GM12878 (cell line): ENCODE data around the gene ATG9B. TPM values are rescaled to one million over a fixed set of nuclear protein-coding genes. Genes with fewer than 3 reads are reported as not detected.

Experiments
- ATAC-seq: fragments of 200-7000 bp; cut with Tn5 transposase; 3 replicates; pipeline ENCODE4 v1.9.1; 2020; ENCODE audit warnings: mild to moderate bottlenecking, moderate library complexity
- BruUV-seq: library from RNA; stranded (reverse); fragments of 400-500 nt; replicated peaks from 2 replicates; lab custom pipeline; 2021; lab: Mats Ljungman, UMichigan
- CTCF ChIA-PET: fragments of 300-600 bp; sonication (Branson Sonifier 250); formaldehyde crosslinking; extraction: SDS; loops from one replicate; lab custom pipeline; 2021; ENCODE audit warnings: inconsistent platforms; lab: Yijun Ruan, JAX
- POLR2A ChIA-PET: fragments of 350-600 bp; formaldehyde crosslinking; extraction: SDS; loops from one replicate; lab custom pipeline; 2021; ENCODE audit warnings: inconsistent platforms; lab: Charles Lee
- RAD21 ChIA-PET: fragments of 300-600 bp; sonication (Branson Sonifier 250); formaldehyde crosslinking; loops from one replicate; lab custom pipeline; 2023; ENCODE audit warnings: antibody characterized with exemption; ENCODE audit not compliant: unreplicated experiment; lab: Charles Lee
- SMC1A ChIA-PET: fragments of 300-600 bp; sonication (Branson Sonifier 250); formaldehyde crosslinking; loops from one replicate; lab custom pipeline; 2023; ENCODE audit not compliant: unreplicated experiment, uncharacterized antibody; lab: Charles Lee
- DNase-seq: peaks from one replicate; pipeline ENCODE4 v3.0.0-alpha.2; 2011; ENCODE audit warnings: low read depth, low spot score
- FAIRE-seq: peaks from 3 replicates; lab custom pipeline; 2011; peaks lifted over from hg19 to GRCh38; lab: Jason Lieb, UNC
- H2AFZ ChIP-seq: 2 replicates; pipeline ENCODE4 v1.6.0; 2011; ENCODE audit warnings: low read depth, low read length, control low read depth; ENCODE audit not compliant: control insufficient read depth
- H3K27ac ChIP-seq: 2 replicates; pipeline ENCODE4 v1.5.1; 2011; ENCODE audit warnings: control low read depth; ENCODE audit not compliant: control insufficient read depth, insufficient read depth
- H3K27me3 ChIP-seq, 2 experiments: replicated peaks in 1 of 2; 2 replicates each; pipeline versions ENCODE4 v1.6.0 to v1.6.1; 2011; ENCODE audit warnings: low read length in 1 of 2; ENCODE audit not compliant: control insufficient read depth in 2 of 2, insufficient read depth in 2 of 2
- H3K36me3 ChIP-seq, 2 experiments: 2 replicates each; pipeline ENCODE4 v1.5.1; 2011; ENCODE audit warnings: low read length in 1 of 2; ENCODE audit not compliant: control insufficient read depth in 2 of 2, insufficient read depth in 2 of 2
- H3K4me1 ChIP-seq: 2 replicates; pipeline ENCODE4 v1.6.1; 2011; ENCODE audit warnings: mild to moderate bottlenecking, low read length, moderate library complexity, mixed read lengths; ENCODE audit not compliant: control insufficient read depth, insufficient read depth
- H3K4me2 ChIP-seq: 2 replicates; pipeline ENCODE4 v1.6.0; 2011; ENCODE audit warnings: control low read depth; ENCODE audit not compliant: control insufficient read depth, insufficient read depth
- H3K4me3 ChIP-seq: fragments of 200-600 bp; sonication (generic); 2 replicates; pipeline ENCODE4 v1.5.1; 2016
- H3K79me2 ChIP-seq: 2 replicates; pipeline ENCODE4 v1.6.0; 2011; ENCODE audit warnings: low read length; ENCODE audit not compliant: control insufficient read depth, insufficient read depth
- H3K9ac ChIP-seq: 2 replicates; pipeline ENCODE4 v1.8.0; 2011; ENCODE audit warnings: low read length, control low read depth, mixed read lengths; ENCODE audit not compliant: control insufficient read depth, insufficient read depth
- H3K9me3 ChIP-seq: replicated peaks from 3 replicates; pipeline ENCODE4 v1.5.1; 2011; ENCODE audit warnings: mild to moderate bottlenecking, low read length; ENCODE audit not compliant: control insufficient read depth, insufficient read depth
- H4K20me1 ChIP-seq: 2 replicates; pipeline ENCODE4 v1.6.0; 2011; ENCODE audit not compliant: control insufficient read depth, insufficient read depth
- NBN ChIP-seq: fragments of 450-650 bp; IDR thresholded peaks from 2 replicates; pipeline ENCODE4 v1.6.1; 2016
- NRF1 ChIP-seq: conservative IDR thresholded peaks from 2 replicates; pipeline ENCODE4 v1.6.1; 2011; ENCODE audit warnings: mild to moderate bottlenecking, low read depth, low read length, improper control_type of control experiment
- ZBED1 ChIP-seq: IDR thresholded peaks from 2 replicates; pipeline ENCODE4 v1.6.1; 2016; ENCODE audit warnings: borderline replicate concordance
- WGBS: methylation state at CpG from one replicate; pipeline ENCODE4 v1.1.6; 2016; ENCODE audit warnings: low lambda C conversion rate; ENCODE audit not compliant: insufficient replicate concordance, insufficient coverage; ENCODE audit errors: missing lambda C conversion rate; 5-methylcytosine and 5-hydroxymethylcytosine counted together
- in situ Hi-C: fragments of 300-500 bp; cut with MboI; formaldehyde crosslinking; loops from 9 replicates; pipeline ENCODE4 v1.14.3; 2018; ENCODE audit warnings: mixed read lengths
- intact Hi-C: fragments of 100-400 bp; cut with micrococcal nuclease; formaldehyde crosslinking; loops from one replicate; pipeline ENCODE4 v1.14.2; 2022; ENCODE audit not compliant: unreplicated experiment
- polyA plus RNA-seq, 11 experiments: library from polyadenylated mRNA; depleted of rRNA in 4 of 11; unstranded in 6 of 11; stranded (reverse) in 5 of 11; fragments of >200 nt; fragmentation: Nextera tagmentation in 4 of 11; fragmentation: Illumina TruSeq in 1 of 11; extraction: Ambion mirVana in 4 of 11; extraction: Trizol in 1 of 11; gene quantifications; 1 replicate in 1 of 11; 2 replicates in 10 of 11; pipeline versions ENCODE4 v1.2.1 to v1.2.3, GENCODE V29; 2011 to 2016; ENCODE audit warnings: inconsistent platforms in 2 of 11, missing spikeins in 2 of 11, low read depth in 1 of 11
- total RNA-seq, 4 experiments: library from RNA; depleted of rRNA in 3 of 4; stranded (reverse); fragments of >200 nt in 3 of 4; fragmentation: Illumina TruSeq in 1 of 4; extraction: Trizol in 1 of 4; gene quantifications; 2 replicates each; pipeline versions ENCODE4 v1.2.1 to v1.2.3, GENCODE V29; 2013 to 2021
- TF ChIP-seq, protein P1 (sequence below): fragments of 450-650 bp; IDR thresholded peaks from 2 replicates; pipeline ENCODE4 v1.6.1; 2018; ENCODE audit warnings: mild to moderate bottlenecking, low read depth, moderate library complexity; ENCODE audit not compliant: partially characterized antibody
- TF ChIP-seq, protein P2 (sequence below): fragments of 450-650 bp; IDR thresholded peaks from 2 replicates; pipeline ENCODE4 v1.6.1; 2017; ENCODE audit warnings: mild to moderate bottlenecking, moderate library complexity
- TF ChIP-seq, protein P3 (sequence below): fragments of 450-650 bp; IDR thresholded peaks from 2 replicates; pipeline ENCODE4 v1.6.1; 2017; ENCODE audit warnings: borderline replicate concordance

The ATG9B gene
- total and polyA plus RNA-seq, 10 of the 15 experiments (the other 5 are each of a cell fraction or from before 2014, with no cell fraction given): 0.01 to 0.83 (median 0.12) TPM; not detected in 2

- DNase-seq: no peak
- in situ Hi-C loops (no loop called here), intact Hi-C loops (loop anchor here (1.0 kb wide), 1 partner anchor 45 kb away; no protein-coding TSS in a partner anchor)
- ChIA-PET RAD21 (interaction anchor here (1.3 kb wide), 1 partner anchor 77 kb away, joined by 5 read pairs; no protein-coding TSS in a partner anchor), POLR2A (no interaction called here), SMC1A (interaction anchor here (0.6 to 2.2 kb wide), 6 partner anchors 18 to 116 kb away, joined by 3 to 5 read pairs (median 3); partner anchors contain the start of gene ABCB8), CTCF (interaction anchor here (0.6 to 4.3 kb wide), 19 partner anchors 10 to 599 kb away, joined by 3 to 35 read pairs (median 5); partner anchors contain the start of genes ABCB8, ATG9B and NOS3)
- Histone ChIP-seq H3K4me3 (no peak overlapping the region), H3K4me2 (peak overlapping the region; percentile 63; the same call in 1 of the 2 replicates), H4K20me1 (no peaks in the 10 kb centered on the region), H3K9me3 (no peaks in the 10 kb centered on the region), H3K36me3 (no peaks in the 10 kb centered on the region), H2AFZ (peak overlapping the region; percentile 67), H3K4me1 (no peaks in the 10 kb centered on the region), H3K27ac (no peak overlapping the region), H3K9ac (no peak overlapping the region), H3K27me3 (no peaks in the 10 kb centered on the region; a peak in 1 of 4 replicates), H3K79me2 (no peaks in the 10 kb centered on the region)
- FAIRE-seq: no peak
- TF ChIP-seq ZBED1 (no peak), NBN (no peak), NRF1 (no peak)
- TF ChIP-seq, protein P1, sequence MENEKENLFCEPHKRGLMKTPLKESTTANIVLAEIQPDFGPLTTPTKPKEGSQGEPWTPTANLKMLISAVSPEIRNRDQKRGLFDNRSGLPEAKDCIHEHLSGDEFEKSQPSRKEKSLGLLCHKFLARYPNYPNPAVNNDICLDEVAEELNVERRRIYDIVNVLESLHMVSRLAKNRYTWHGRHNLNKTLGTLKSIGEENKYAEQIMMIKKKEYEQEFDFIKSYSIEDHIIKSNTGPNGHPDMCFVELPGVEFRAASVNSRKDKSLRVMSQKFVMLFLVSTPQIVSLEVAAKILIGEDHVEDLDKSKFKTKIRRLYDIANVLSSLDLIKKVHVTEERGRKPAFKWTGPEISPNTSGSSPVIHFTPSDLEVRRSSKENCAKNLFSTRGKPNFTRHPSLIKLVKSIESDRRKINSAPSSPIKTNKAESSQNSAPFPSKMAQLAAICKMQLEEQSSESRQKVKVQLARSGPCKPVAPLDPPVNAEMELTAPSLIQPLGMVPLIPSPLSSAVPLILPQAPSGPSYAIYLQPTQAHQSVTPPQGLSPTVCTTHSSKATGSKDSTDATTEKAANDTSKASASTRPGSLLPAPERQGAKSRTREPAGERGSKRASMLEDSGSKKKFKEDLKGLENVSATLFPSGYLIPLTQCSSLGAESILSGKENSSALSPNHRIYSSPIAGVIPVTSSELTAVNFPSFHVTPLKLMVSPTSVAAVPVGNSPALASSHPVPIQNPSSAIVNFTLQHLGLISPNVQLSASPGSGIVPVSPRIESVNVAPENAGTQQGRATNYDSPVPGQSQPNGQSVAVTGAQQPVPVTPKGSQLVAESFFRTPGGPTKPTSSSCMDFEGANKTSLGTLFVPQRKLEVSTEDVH: no peak
- TF ChIP-seq, protein P2, sequence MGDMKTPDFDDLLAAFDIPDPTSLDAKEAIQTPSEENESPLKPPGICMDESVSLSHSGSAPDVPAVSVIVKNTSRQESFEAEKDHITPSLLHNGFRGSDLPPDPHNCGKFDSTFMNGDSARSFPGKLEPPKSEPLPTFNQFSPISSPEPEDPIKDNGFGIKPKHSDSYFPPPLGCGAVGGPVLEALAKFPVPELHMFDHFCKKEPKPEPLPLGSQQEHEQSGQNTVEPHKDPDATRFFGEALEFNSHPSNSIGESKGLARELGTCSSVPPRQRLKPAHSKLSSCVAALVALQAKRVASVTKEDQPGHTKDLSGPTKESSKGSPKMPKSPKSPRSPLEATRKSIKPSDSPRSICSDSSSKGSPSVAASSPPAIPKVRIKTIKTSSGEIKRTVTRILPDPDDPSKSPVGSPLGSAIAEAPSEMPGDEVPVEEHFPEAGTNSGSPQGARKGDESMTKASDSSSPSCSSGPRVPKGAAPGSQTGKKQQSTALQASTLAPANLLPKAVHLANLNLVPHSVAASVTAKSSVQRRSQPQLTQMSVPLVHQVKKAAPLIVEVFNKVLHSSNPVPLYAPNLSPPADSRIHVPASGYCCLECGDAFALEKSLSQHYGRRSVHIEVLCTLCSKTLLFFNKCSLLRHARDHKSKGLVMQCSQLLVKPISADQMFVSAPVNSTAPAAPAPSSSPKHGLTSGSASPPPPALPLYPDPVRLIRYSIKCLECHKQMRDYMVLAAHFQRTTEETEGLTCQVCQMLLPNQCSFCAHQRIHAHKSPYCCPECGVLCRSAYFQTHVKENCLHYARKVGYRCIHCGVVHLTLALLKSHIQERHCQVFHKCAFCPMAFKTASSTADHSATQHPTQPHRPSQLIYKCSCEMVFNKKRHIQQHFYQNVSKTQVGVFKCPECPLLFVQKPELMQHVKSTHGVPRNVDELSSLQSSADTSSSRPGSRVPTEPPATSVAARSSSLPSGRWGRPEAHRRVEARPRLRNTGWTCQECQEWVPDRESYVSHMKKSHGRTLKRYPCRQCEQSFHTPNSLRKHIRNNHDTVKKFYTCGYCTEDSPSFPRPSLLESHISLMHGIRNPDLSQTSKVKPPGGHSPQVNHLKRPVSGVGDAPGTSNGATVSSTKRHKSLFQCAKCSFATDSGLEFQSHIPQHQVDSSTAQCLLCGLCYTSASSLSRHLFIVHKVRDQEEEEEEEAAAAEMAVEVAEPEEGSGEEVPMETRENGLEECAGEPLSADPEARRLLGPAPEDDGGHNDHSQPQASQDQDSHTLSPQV: no peak
- TF ChIP-seq, protein P3, sequence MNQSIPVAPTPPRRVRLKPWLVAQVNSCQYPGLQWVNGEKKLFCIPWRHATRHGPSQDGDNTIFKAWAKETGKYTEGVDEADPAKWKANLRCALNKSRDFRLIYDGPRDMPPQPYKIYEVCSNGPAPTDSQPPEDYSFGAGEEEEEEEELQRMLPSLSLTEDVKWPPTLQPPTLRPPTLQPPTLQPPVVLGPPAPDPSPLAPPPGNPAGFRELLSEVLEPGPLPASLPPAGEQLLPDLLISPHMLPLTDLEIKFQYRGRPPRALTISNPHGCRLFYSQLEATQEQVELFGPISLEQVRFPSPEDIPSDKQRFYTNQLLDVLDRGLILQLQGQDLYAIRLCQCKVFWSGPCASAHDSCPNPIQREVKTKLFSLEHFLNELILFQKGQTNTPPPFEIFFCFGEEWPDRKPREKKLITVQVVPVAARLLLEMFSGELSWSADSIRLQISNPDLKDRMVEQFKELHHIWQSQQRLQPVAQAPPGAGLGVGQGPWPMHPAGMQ: no peak
- BruUV-seq: no TSS peak
- no peak for ATAC-seq
- 28% methylated on average over 11 of the region's 11 CpGs for WGBS
Observed at GRCh38 chr7:151008143-151008510, 16.2 kb downstream of the ATG9B start.
